HS-5 (cell line): ENCODE measurements around the gene PPP2R2C.

Experiments used
- DNase-seq: peaks from one replicate; pipeline ENCODE4 v3.0.0-alpha.2; 2012; ENCODE audit warnings: low read depth

Gene PPP2R2C

DNA sequence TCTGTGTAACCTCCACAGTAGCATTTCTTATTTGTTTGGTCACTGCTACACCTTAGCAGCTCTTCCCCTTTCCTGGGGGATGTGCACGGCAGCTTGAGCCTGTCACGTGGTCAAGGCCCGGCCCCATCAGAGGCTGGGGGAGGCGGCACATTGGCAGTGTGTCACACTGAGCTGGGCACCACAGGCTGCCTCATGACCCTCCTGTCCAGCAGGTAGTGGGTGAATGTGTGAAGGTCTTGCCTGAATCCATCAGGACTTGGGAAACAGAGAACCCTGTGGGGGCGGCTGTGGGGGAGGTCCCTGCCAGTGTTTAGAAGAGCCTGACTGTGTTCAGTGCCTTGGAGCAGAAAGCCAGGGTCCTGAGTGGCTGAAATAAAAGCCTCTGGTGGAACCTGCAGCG is 169.5 kb downstream of the PPP2R2C start:
- DNase-seq: no peak

- no peak for DNase-seq
Measured at GRCh38 chr4:6301732-6302442, 170.5 kb downstream of the PPP2R2C start.

- DNase-seq: no peak
Measured at GRCh38 chr4:6301051-6301731, 171.2 kb downstream of the PPP2R2C start.

- no peak for DNase-seq
Measured at GRCh38 chr4:6300359-6300758, 172.1 kb downstream of the PPP2R2C start.

DNA sequence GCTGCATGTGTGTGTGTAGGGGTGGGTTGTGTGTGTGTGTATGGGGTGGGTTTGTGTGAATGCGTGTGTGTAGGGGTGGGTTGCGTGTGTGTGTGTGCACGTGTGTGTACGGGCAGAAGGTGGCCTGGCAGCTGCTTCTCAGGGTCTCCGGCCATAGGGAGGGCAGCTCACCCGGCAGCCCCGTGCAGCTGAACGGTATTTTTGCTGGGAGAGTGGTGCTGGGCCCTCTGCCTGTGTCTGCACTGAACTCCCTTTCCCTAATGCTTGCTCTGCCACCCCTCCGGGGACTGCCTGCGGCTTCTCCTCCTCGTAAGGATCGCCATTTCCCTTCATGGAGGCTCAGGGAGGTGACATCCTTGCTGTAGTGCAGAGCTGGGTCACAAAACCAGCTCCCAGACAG is 172.5 kb downstream of the PPP2R2C start:
- DNase-seq: no peak

DNA sequence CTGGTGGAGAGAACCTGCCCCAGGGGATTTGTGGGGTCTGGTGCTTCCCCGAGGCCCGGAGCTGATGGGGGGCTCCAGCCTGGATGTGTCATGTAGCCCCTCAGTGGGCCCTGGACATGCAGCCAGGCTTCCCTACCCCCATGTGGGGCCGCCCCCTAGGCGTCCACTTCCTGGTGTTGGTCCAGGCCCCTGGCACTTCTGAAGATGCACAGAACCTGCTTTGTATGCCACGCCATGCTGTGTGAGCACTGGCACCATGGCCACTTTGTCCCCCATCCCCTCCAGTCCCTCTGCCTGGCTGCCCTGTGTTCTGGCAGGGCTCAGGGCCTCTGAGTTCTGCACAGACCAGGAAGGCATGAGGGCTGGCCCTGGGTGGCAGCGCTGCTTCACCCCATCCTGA is 173.6 kb downstream of the PPP2R2C start:
- DNase-seq: no peak

- no peak for DNase-seq
Measured at GRCh38 chr4:6298035-6298434, 174.4 kb downstream of the PPP2R2C start.

GRCh38 chr4:6297266-6297815 is 175.1 kb downstream of the PPP2R2C start:
- DNase-seq: no peak

DNA sequence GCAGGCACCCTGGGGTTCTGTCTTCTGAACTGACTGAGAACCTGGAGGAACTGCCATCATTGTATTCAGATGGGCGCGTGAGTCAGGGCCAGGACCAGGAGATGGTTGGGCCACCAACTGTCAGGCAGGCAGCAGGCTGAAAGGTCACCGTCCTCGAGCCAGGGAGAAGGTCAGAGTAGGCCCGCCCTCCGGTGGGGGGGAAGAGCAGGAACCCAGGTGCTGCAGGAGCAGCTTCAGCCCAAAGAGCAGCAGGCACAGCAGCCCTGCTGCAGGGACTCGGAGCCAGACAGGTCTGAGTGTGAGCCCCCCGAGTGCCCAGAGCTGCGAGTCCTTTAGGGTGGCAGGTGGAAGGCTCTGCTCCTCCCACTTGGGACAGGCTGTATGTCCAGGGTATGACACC is 176.4 kb downstream of the PPP2R2C start:
- no peak for DNase-seq

- no peak for DNase-seq
Measured at GRCh38 chr4:6295495-6295894, 176.9 kb downstream of the PPP2R2C start.

DNA sequence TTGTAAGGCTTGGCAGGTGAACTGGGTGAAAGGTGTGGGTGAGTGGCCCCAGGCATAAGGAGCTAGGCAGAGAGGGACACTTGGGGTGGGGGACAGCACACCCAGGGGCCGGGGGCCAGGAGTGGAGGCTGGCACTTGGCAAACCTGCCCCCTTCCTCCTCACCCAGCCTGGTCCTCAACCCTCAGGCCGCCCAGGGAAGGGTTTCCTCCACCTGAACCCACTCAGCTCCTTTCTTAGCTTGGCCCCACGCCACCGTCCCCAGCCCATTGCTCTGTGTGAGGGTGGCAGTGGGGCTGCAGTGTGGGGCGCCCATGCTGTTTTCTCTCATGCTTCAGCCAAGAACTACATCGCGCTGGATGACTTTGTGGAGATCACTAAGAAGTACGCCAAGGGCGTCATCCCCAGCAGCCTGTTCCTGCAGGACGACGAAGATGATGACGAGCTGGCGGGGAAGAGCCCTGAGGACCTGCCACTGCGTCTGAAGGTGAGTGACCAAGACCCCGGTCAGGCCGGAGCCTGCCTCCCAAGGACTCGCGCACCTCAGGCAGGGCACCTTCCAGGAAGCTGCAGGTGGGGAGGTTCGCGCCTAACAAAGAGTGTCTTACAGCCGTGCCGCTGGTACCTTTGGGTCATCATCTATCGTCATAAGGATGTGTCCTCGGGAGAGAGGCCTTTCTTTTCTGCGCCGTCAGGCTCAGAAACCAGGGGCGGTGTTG is 177.6 kb downstream of the PPP2R2C start:
- DNase-seq: no peak

- DNase-seq: no peak
Measured at GRCh38 chr4:6293661-6294060, 178.8 kb downstream of the PPP2R2C start.

DNA sequence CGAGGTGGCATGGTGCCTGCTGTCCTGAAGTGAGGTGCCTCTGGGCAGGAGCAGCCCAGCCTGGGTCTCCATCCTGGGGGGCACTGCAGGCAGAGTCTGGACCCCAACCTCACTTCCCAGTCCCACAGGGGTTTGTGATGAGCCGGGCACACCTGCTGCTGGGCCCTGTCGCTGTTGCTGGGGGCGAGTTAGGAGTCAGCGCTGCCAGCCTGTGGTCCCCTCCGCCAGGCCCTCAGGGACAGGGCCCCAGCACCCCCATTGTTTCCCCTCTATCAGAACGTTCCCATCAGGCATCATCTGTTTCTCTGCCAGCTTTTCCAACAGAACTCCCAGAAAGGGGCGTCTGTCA is 179.3 kb downstream of the PPP2R2C start:
- DNase-seq: no peak

DNA sequence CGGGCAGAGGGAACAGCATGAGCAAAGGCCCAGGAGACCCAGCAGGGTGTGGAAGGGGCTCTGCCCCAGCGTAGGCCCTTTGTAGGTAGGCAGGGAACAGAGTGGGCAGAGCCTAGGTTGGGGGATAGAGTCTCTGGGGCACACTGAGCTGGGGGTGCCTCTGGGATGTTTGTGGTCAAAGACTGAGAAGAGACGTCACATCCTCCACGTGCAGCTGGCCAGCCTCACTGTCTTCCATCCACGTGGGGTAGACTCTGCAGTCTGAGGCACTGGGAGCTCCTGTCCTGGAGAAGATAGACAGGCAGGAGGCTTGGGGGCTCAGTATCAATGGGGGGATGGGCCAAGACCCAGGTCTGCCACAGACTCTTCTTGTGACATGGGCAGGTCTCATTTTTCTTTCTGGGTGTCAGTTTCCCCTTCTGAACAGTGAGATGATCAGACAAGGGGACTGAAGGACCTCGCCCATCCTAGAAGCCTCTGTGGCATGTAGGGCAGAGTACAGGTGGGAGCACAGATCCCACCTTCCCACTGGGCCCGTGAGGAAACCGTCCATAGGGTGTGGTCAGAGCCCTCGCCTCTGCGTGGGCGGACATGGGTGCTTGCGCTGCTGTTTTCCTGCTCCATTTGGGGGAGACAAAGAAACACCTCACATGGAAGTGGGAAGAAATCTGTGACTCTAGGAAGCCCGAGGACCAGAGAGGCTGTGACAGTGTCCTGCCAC is 179.9 kb downstream of the PPP2R2C start:
- DNase-seq: no peak

DNA sequence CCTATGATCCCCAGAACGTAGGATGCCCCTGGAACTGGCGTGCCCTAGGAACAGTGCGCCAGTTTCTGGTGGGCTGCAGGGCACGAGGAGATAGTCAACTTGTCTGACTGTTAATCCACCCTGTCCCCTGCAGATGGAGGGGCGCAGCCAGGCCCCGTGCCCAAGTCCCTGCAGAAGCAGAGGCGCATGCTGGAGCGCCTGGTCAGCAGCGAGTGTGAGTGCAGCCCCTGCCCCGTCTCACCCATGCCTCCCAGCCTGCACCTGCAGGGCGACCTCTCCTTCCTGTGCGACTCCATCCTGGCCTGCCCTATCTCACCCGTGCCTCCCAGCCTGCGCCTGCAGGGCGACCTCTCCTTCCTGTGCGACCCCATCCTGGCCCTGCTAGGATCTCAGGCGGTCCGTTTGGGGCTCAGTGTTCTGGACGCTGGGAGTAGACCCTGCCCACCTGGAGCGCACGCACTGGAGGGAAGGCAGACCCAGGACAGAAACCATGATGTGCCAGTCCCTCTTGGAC is 180.6 kb downstream of the PPP2R2C start:
- no peak for DNase-seq

DNA sequence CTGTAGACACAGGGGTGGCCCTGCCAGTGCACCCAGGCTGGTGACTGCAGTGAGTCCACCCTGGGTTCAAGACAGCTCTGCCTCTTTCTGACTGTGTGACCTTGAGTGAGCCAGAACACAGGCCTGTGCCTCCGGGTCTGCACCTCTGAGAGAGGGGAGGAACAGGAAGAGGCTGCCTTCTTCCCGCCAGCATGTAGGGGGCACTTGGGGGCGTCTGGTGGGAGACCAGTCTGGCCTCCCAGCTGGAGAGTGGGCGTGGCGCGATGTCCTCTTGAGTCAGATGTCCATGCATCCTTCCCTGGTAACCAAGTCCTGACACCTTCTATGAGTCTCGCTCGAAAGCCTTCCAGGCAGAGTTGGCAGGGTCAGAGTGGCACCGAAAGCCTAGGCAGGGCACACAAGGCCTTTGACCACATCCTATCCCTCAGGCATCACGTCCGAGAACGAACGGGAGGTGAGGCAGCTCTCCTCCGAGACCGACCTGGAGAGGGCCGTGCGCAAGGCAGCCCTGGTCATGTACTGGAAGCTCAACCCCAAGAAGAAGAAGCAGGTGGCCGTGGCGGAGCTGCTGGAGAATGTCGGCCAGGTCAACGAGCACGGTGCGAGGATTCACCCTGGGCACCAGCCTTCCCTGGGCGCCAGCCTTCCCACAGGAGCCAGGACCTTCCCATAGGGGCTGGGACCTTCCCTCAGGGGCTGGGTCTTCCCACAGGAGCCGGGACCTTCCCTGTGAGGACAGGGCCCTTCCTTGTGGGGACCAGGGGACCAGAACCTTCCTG is 181.5 kb downstream of the PPP2R2C start:
- DNase-seq: no peak

DNA sequence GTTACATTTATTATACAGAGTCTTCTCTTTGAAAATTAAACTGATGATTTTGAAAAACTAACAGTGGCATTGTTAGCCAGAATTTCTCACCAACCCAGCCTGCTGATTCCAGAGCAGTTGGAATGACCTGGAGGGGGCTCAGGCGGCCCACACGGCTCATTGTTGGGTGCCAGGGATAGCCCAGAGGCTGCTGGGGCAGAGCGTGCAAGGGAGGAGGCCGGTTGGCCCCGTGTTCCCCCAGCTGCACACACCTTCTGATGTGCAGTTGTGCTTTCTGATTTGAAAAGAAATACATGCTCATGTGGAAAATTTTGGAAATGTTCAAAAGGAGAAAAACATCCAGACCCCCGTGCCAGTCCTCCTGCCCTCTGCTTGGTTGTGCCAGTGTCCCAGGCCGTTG is 182.2 kb downstream of the PPP2R2C start:
- DNase-seq: no peak

DNA sequence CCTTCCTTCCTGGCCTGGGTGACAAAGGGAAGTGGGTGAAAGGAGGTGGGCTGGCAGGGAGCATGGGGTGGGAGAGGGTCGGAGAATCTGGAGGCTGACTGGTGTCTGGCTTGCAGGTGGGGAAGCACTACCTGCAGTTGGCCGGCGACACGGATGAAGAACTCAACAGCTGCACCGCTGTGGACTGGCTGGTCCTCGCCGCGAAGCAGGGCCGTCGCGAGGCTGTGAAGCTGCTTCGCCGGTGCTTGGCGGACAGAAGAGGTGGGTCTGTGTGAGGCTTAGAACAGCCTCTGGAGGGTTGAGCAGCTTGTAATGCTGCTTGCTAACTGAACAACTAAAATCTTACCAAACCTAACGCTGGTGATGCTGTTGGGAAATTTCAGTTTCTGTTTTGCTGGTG is 183.5 kb downstream of the PPP2R2C start:
- no peak for DNase-seq

- no peak for DNase-seq
Measured at GRCh38 chr4:6288342-6288741, 184.1 kb downstream of the PPP2R2C start.

- DNase-seq: no peak
Measured at GRCh38 chr4:6287017-6287788, 185.2 kb downstream of the PPP2R2C start.

GRCh38 chr4:6283282-6283681 is 189.1 kb downstream of the PPP2R2C start:
- no peak for DNase-seq
